ENCODE results near the gene FRAS1.

The FRAS1 gene

DNA sequence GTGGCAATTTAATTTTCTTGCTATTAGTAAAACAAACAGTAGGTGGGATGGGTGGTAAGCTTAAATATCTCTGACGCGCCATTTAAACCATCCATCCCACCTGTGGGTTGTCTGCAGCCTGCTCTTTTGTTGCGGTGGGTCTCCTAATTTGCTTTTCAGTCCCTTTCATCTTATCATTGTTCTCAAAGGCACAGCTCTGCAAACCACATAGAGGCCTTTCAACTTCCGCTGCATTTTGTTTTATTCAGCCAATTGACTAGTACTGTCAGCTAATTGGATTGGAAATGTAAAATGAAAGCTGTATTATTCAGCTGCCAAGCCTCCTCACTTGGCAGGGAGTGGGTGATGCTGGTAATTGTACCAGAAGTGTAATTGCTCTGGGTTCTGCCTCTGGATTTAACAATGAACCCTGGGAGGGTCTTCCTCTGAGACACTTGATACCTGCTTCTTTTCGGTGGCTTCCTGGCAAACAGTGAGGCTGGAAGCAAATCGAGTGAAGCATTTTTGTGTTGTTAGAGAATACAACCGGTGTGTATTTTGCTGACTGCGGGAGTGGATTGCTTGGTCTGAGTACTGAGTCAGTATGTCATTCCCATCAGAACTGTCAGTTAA is 165.6 kb downstream of the FRAS1 start:
- TF ChIP-seq TAF1 (IDR thresholded peaks at IDR 0.05; ENCODE audit: borderline replicate concordance, insufficient read depth, low read length) (no peak), POLR2AphosphoS5 (IDR thresholded peaks at IDR 0.05; ENCODE audit: low read depth, low read length) (no peak), FOXP2 (optimal IDR thresholded peaks at IDR 0.05; ENCODE audit: borderline replicate concordance, extremely low read depth, extremely low read length, insufficient read depth) (no peak), SIN3A (IDR thresholded peaks at IDR 0.05; ENCODE audit: borderline replicate concordance, insufficient read depth, low read length) (no peak)
- TF ChIP-seq, protein P1, sequence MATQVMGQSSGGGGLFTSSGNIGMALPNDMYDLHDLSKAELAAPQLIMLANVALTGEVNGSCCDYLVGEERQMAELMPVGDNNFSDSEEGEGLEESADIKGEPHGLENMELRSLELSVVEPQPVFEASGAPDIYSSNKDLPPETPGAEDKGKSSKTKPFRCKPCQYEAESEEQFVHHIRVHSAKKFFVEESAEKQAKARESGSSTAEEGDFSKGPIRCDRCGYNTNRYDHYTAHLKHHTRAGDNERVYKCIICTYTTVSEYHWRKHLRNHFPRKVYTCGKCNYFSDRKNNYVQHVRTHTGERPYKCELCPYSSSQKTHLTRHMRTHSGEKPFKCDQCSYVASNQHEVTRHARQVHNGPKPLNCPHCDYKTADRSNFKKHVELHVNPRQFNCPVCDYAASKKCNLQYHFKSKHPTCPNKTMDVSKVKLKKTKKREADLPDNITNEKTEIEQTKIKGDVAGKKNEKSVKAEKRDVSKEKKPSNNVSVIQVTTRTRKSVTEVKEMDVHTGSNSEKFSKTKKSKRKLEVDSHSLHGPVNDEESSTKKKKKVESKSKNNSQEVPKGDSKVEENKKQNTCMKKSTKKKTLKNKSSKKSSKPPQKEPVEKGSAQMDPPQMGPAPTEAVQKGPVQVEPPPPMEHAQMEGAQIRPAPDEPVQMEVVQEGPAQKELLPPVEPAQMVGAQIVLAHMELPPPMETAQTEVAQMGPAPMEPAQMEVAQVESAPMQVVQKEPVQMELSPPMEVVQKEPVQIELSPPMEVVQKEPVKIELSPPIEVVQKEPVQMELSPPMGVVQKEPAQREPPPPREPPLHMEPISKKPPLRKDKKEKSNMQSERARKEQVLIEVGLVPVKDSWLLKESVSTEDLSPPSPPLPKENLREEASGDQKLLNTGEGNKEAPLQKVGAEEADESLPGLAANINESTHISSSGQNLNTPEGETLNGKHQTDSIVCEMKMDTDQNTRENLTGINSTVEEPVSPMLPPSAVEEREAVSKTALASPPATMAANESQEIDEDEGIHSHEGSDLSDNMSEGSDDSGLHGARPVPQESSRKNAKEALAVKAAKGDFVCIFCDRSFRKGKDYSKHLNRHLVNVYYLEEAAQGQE (IDR thresholded peaks at IDR 0.05; ENCODE audit: insufficient read depth in 1 of 2, low read depth in 2 of 2, low read length in 2 of 2), result no peak

DNA sequence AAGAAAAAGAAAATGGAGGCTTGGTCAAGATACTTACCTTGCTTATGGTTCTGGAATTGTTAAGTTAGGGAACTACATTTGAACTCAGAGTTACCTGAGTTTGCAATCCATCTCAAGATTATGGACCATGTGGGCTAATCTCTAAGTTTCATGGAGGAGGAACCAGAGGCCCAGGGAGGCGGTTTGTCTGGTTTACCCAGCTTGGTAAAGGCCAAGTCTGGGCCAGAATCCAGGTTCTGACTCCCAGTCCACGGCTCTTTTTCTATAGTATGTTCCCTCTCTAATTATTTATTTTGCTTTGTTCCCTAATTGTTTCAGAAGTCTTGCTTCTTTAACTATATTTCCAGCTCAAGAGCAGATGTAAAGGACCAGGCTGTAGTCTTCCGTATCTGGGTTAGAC is 168.1 kb downstream of the FRAS1 start:
- no peak for TF ChIP-seq POLR2AphosphoS5 (IDR thresholded peaks at IDR 0.05; ENCODE audit: low read depth, low read length)
- TF ChIP-seq TAF1 (IDR thresholded peaks at IDR 0.05; ENCODE audit: borderline replicate concordance, insufficient read depth, low read length), result no peak
- TF ChIP-seq, protein P1 (IDR thresholded peaks at IDR 0.05; ENCODE audit: insufficient read depth in 1 of 2, low read depth in 2 of 2, low read length in 2 of 2), result no peak
- TF ChIP-seq SIN3A (IDR thresholded peaks at IDR 0.05; ENCODE audit: borderline replicate concordance, insufficient read depth, low read length), result no peak
- no peak for TF ChIP-seq FOXP2 (optimal IDR thresholded peaks at IDR 0.05; ENCODE audit: borderline replicate concordance, extremely low read depth, extremely low read length, insufficient read depth)

DNA sequence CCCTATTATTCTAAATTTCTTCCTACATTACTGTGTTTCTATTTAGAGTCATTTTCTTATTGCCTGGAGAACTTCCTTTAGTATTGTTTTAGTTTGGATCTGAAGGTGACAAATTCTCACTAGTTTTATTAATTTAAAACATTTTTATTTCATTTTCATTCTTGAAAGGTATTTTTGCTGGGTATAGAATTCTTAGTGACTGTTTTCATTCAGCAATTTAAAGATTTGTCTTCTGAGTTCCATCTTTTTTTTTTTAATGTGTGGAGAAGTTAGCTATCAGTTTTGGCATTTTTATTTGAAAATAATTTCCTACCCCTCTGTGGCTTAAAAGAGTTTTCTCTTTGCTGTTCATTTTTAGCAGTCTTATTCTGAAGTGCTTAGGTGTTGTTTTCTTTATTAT is 169.2 kb downstream of the FRAS1 start:
- TF ChIP-seq POLR2AphosphoS5 (IDR thresholded peaks at IDR 0.05; ENCODE audit: low read depth, low read length) (no peak), SIN3A (IDR thresholded peaks at IDR 0.05; ENCODE audit: borderline replicate concordance, insufficient read depth, low read length) (no peak), TAF1 (IDR thresholded peaks at IDR 0.05; ENCODE audit: borderline replicate concordance, insufficient read depth, low read length) (no peak), FOXP2 (optimal IDR thresholded peaks at IDR 0.05; ENCODE audit: borderline replicate concordance, extremely low read depth, extremely low read length, insufficient read depth) (no peak)
- TF ChIP-seq, protein P1 (IDR thresholded peaks at IDR 0.05; ENCODE audit: insufficient read depth in 1 of 2, low read depth in 2 of 2, low read length in 2 of 2), result no peak

DNA sequence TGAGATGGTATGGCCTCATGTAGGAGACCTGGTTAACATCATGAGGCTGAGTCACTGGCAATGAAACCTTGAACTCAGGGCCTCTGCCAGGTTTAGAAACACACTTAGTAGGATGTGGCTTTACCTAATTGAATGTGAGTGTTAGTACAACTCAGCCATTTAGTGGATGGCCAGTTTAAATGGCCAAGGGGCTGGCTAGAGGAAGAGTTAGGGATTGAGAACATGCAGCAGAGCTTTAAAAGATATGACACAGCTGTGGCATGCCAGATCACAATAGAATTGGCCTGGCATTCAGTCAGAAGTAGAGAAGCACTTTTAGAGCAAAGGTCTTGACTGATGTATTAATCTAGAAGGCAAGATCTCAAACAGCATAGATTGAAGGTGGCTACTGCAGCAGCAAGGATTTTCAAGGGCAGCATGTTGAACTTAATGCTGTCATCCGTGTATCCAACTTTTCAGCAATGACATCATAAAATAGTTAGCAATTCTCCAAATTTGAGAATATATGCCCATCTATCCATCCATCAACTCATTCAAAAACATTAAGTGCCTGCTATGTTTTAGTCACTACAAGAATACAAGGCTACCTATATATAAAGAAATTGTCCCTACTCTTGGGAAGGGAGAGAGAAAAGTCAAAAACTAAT is 170.4 kb downstream of the FRAS1 start:
- TF ChIP-seq SIN3A (IDR thresholded peaks at IDR 0.05; ENCODE audit: borderline replicate concordance, insufficient read depth, low read length), result no peak
- TF ChIP-seq, protein P1 (IDR thresholded peaks at IDR 0.05; ENCODE audit: insufficient read depth in 1 of 2, low read depth in 2 of 2, low read length in 2 of 2), result no peak
- TF ChIP-seq TAF1 (IDR thresholded peaks at IDR 0.05; ENCODE audit: borderline replicate concordance, insufficient read depth, low read length), result no peak
- TF ChIP-seq FOXP2 (optimal IDR thresholded peaks at IDR 0.05; ENCODE audit: borderline replicate concordance, extremely low read depth, extremely low read length, insufficient read depth), result no peak
- TF ChIP-seq POLR2AphosphoS5 (IDR thresholded peaks at IDR 0.05; ENCODE audit: low read depth, low read length), result no peak

Measured in PFSK-1 (cell line).